Measurements from ENCODE around the gene HRH3. TPM values are rescaled to one million over a fixed set of nuclear protein-coding genes. Genes with fewer than 3 reads are reported as not detected.

HRH3 gene
- total RNA-seq, 1 donor from 2014 or later: not detected

- H3K27me3 Mint-ChIP-seq (ENCODE audit: low read depth): peaks cover 75% of the 10 kb centered on the region
- no peak overlapping the region for H3K27ac Mint-ChIP-seq
- no peaks in the 10 kb centered on the region for H3K9me3 Mint-ChIP-seq
- no peak overlapping the region for H3K4me3 Mint-ChIP-seq
- no peak for TF ChIP-seq CTCF (IDR thresholded peaks at IDR 0.05; ENCODE audit: unreplicated experiment)
- peaks cover 8% of the 10 kb centered on the region for H3K4me1 Mint-ChIP-seq
- H3K36me3 Mint-ChIP-seq: no peaks in the 10 kb centered on the region
- no peak for DNase-seq (ENCODE audit: low spot score in 2 of 2, unreplicated experiment in 2 of 2)
Measured at GRCh38 chr20:62216636-62217566, 3.2 kb downstream of the HRH3 start.

GRCh38 chr20:62215991-62216635 is 4.0 kb downstream of the HRH3 start:
- Mint-ChIP-seq H3K4me1 (peaks cover 7% of the 10 kb centered on the region), H3K36me3 (no peaks in the 10 kb centered on the region), H3K4me3 (no peak overlapping the region), H3K9me3 (no peaks in the 10 kb centered on the region), H3K27me3 (ENCODE audit: low read depth) (peaks cover 68% of the 10 kb centered on the region), H3K27ac (no peak overlapping the region)
- no peak for TF ChIP-seq CTCF (IDR thresholded peaks at IDR 0.05; ENCODE audit: unreplicated experiment)
- no peak for DNase-seq (ENCODE audit: low spot score in 2 of 2, unreplicated experiment in 2 of 2)

GRCh38 chr20:62215020-62215990 is 4.8 kb downstream of the HRH3 start:
- Mint-ChIP-seq H3K27me3 (ENCODE audit: low read depth) (peaks cover 62% of the 10 kb centered on the region), H3K27ac (no peak overlapping the region)

GRCh38 chr20:62214067-62214466 is 6.0 kb downstream of the HRH3 start:
- Mint-ChIP-seq H3K27me3 (ENCODE audit: low read depth) (peaks cover 61% of the 10 kb centered on the region), H3K4me1 (peaks cover 4% of the 10 kb centered on the region), H3K36me3 (no peaks in the 10 kb centered on the region), H3K4me3 (no peak overlapping the region), H3K9me3 (no peaks in the 10 kb centered on the region), H3K27ac (no peak overlapping the region)
- no peak for TF ChIP-seq CTCF (IDR thresholded peaks at IDR 0.05; ENCODE audit: unreplicated experiment)
- DNase-seq (ENCODE audit: low spot score in 2 of 2, unreplicated experiment in 2 of 2): no peak

More at GRCh38 chr20:62215020-62215990, 4.8 kb downstream of the HRH3 start:
- Mint-ChIP-seq H3K36me3 (no peaks in the 10 kb centered on the region), H3K9me3 (no peaks in the 10 kb centered on the region), H3K4me1 (peaks cover 6% of the 10 kb centered on the region), H3K4me3 (no peak overlapping the region)
- TF ChIP-seq CTCF (IDR thresholded peaks at IDR 0.05; ENCODE audit: unreplicated experiment): no peak
- DNase-seq (ENCODE audit: low spot score in 2 of 2, unreplicated experiment in 2 of 2): no peak

- Mint-ChIP-seq H3K27me3 (ENCODE audit: low read depth) (peaks cover 47% of the 10 kb centered on the region), H3K27ac (no peak overlapping the region), H3K4me3 (no peak overlapping the region), H3K9me3 (no peaks in the 10 kb centered on the region), H3K4me1 (peaks cover 2% of the 10 kb centered on the region), H3K36me3 (no peaks in the 10 kb centered on the region)
- no peak for DNase-seq (ENCODE audit: low spot score in 2 of 2, unreplicated experiment in 2 of 2)
- no peak for TF ChIP-seq CTCF (IDR thresholded peaks at IDR 0.05; ENCODE audit: unreplicated experiment)
Measured at GRCh38 chr20:62212299-62212698, 7.8 kb downstream of the HRH3 start.
